Stomach (tissue), 9 donors: ENCODE results near the gene IL1RAPL2. TPM values are rescaled to one million over a fixed set of nuclear protein-coding genes. Genes with fewer than 3 reads are reported as not detected.

Experiments used
- DNase-seq, 2 donors: peaks; one replicate each; pipeline versions ENCODE4 v3.0.0 to v3.0.0-alpha.2; 2013 to 2019
- H3K27ac ChIP-seq, 5 donors: fragments of 200-600 bp in 4 of 5; sonication (generic) in 4 of 5; one replicate each; pipeline ENCODE4 v1.5.1; 2013 to 2019; ENCODE audit warnings: mild to moderate bottlenecking in 1 of 5, moderate library complexity in 1 of 5
- H3K27me3 ChIP-seq, 3 donors: fragments of 200-600 bp; sonication (generic); one replicate each; pipeline ENCODE4 v1.5.1; 2017 to 2019; ENCODE audit warnings: mixed run types in 1 of 3
- H3K36me3 ChIP-seq, 4 donors: fragments of 200-600 bp; sonication (generic); 1 replicate in 3 of 4; 2 replicates in 1 of 4; pipeline ENCODE4 v1.5.1; 2016 to 2019
- H3K4me1 ChIP-seq, 4 donors: fragments of 200-600 bp; sonication (generic); one replicate each; pipeline ENCODE4 v1.5.1; 2016 to 2019
- H3K4me3 ChIP-seq, 4 donors: fragments of 200-600 bp; sonication (generic) in 3 of 4; one replicate each; pipeline ENCODE4 v1.5.1; 2016 to 2019; ENCODE audit warnings: mild to moderate bottlenecking in 1 of 4
- H3K9me3 ChIP-seq, 4 donors: fragments of 200-600 bp; sonication (generic); one replicate each; pipeline ENCODE4 v1.5.1; 2016 to 2019
- EP300 ChIP-seq: sonication (generic); formaldehyde crosslinking; IDR thresholded peaks from one replicate; pipeline ENCODE4 v1.6.1; 2017; ENCODE audit warnings: antibody characterized with exemption
- POLR2A ChIP-seq, 4 donors: fragments of 450-650 bp; IDR thresholded peaks; one replicate each; pipeline ENCODE4 v1.6.1; 2016; ENCODE audit warnings: antibody characterized with exemption in 4 of 4, control low read depth in 2 of 4, mild to moderate bottlenecking in 1 of 4, moderate library complexity in 1 of 4
- POLR2AphosphoS5 ChIP-seq, 3 donors: sonication (generic); formaldehyde crosslinking; IDR thresholded peaks; one replicate each; pipeline ENCODE4 v1.6.1; 2016; ENCODE audit warnings: antibody characterized with exemption in 3 of 3
- WGBS, 5 donors: extraction: QIAGEN DNeasy Blood & Tissue Kit in 3 of 5; methylation state at CpG; one replicate each; pipeline versions ENCODE4 v1.1.5 to v1.1.7; 2013 to 2018; 5-methylcytosine and 5-hydroxymethylcytosine counted together
- intact Hi-C: fragments of 100-400 bp; cut with DNase I; formaldehyde crosslinking; loops from one replicate; pipeline ENCODE4 v1.15.1; 2023; ENCODE audit warnings: low total_unique reads
- polyA plus RNA-seq, 3 donors: library from polyadenylated mRNA; stranded (reverse); fragments of 200-250 nt; gene quantifications; one replicate each; pipeline ENCODE4 v1.2.3, GENCODE V29; 2013
- total RNA-seq, 5 donors: library from RNA; depleted of rRNA; stranded (reverse); fragments of >200 nt; gene quantifications; one replicate each; pipeline versions ENCODE4 v1.1.0 to v1.2.3, GENCODE V29; 2014 to 2016
- TF ChIP-seq, protein P1 (sequence below), 7 experiments: fragments of 450-650 bp in 4 of 7; fragments of 200-600 bp in 3 of 7; sonication (generic) in 3 of 7; IDR thresholded peaks; one replicate each; pipeline ENCODE4 v1.5.1; 2016 to 2019; ENCODE audit warnings: antibody characterized with exemption in 7 of 7, control low read depth in 2 of 7, mild to moderate bottlenecking in 1 of 7
- donor health status: healthy with polysubstance abuse.
- donor health status: Bipolar disorder and iron deficiency.
- donor health status: healthy.

Gene IL1RAPL2
- total and polyA plus RNA-seq, 8 donors: 1.1 TPM; not detected in 7

DNA sequence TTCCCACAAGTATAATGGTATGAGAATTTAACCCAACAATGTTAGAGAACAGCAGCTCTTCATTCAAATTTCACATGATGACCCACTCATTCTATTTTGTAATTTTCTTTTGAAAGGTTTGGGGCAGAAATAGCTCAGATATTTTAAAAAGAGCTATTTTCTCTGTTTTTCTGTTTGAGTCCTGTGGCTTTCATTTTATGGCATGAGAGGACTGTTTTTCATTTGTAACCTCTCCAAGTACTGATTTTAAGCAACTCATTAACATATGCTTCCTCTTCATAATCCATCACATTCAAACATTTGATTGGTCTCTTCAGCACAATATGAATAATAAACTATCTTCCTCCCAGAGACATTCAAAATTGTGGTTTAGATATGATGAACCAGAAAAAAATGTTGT lies 783.5 kb downstream of the IL1RAPL2 start:
- Histone ChIP-seq H3K4me1 (no peaks in the 10 kb centered on the region), H3K4me3 (no peak overlapping the region), H3K27me3 (no peaks in the 10 kb centered on the region), H3K27ac (no peak overlapping the region), H3K36me3 (no peaks in the 10 kb centered on the region), H3K9me3 (peaks cover 0 to 6% (median 2%) of the 10 kb centered on the region in 4 donors)
- TF ChIP-seq EP300 (no peak), POLR2A (IDR thresholded peaks at IDR 0.05) (no peak), POLR2AphosphoS5 (IDR thresholded peaks at IDR 0.05) (no peak)
- TF ChIP-seq, protein P1, sequence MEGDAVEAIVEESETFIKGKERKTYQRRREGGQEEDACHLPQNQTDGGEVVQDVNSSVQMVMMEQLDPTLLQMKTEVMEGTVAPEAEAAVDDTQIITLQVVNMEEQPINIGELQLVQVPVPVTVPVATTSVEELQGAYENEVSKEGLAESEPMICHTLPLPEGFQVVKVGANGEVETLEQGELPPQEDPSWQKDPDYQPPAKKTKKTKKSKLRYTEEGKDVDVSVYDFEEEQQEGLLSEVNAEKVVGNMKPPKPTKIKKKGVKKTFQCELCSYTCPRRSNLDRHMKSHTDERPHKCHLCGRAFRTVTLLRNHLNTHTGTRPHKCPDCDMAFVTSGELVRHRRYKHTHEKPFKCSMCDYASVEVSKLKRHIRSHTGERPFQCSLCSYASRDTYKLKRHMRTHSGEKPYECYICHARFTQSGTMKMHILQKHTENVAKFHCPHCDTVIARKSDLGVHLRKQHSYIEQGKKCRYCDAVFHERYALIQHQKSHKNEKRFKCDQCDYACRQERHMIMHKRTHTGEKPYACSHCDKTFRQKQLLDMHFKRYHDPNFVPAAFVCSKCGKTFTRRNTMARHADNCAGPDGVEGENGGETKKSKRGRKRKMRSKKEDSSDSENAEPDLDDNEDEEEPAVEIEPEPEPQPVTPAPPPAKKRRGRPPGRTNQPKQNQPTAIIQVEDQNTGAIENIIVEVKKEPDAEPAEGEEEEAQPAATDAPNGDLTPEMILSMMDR (IDR thresholded peaks at IDR 0.05): no peak
- intact Hi-C loops: no loop called here
- DNase-seq: no peak

DNA sequence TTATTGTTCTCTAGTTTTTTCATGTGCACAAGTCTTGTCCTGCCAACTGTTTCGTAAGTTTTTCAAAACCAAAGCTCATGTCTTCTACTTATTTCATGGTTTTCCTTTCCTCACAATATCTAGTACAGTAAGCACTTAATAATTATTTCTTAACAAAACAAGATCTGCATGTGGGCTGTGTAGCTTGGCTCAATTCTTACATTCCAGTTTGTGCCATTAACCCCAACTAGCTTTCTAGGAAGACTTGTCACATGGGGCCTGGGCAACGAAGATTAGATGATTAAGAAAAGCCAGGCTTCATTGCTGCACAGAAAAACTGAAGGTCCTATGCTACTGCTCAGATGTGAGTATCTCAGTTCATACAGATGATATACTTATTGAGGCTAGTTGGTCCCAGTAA lies 809.8 kb downstream of the IL1RAPL2 start:
- peak in 1 of 2 donors; percentile 1 for DNase-seq
- 35 to 49% (median 37%) methylated on average over 2 of the region's 2 CpGs for WGBS, 5 donors
- Histone ChIP-seq H3K9me3 (peaks cover 0 to 12% (median 2%) of the 10 kb centered on the region in 4 donors), H3K4me1 (no peaks in the 10 kb centered on the region), H3K27me3 (no peaks in the 10 kb centered on the region), H3K36me3 (no peaks in the 10 kb centered on the region), H3K27ac (no peak overlapping the region), H3K4me3 (no peak overlapping the region)
- TF ChIP-seq EP300 (no peak), POLR2A (IDR thresholded peaks at IDR 0.05) (no peak), POLR2AphosphoS5 (IDR thresholded peaks at IDR 0.05) (no peak)
- TF ChIP-seq, protein P1 (IDR thresholded peaks at IDR 0.05): no peak
- intact Hi-C loops: no loop called here

DNA sequence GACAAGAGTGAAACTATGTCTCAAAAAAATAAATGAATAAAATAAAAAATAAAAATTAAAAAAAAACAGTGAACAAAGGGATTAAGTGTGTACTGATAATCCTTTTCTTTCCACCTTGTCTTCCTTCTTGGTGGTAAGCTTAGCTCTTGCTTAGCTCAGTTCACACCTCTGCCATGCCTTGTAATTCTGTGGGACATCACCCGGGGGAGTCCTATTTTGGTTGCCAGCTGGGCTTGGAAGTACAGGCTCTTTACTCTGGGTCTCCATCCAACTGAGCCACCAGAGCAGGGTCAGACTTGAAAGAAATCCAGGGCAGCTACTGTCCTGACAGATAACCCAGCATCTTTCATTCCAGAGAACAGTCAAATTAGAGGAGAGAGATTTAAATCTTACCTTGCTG lies 858.7 kb downstream of the IL1RAPL2 start:
- Histone ChIP-seq H3K36me3 (no peaks in the 10 kb centered on the region), H3K4me3 (no peak overlapping the region), H3K27ac (no peak overlapping the region), H3K9me3 (no peaks in the 10 kb centered on the region), H3K27me3 (no peaks in the 10 kb centered on the region), H3K4me1 (no peaks in the 10 kb centered on the region)
- TF ChIP-seq, protein P1 (IDR thresholded peaks at IDR 0.05): no peak
- TF ChIP-seq POLR2A (IDR thresholded peaks at IDR 0.05): no peak
- TF ChIP-seq POLR2AphosphoS5 (IDR thresholded peaks at IDR 0.05): no peak
- no peak for TF ChIP-seq EP300
- intact Hi-C loops: no loop called here
- WGBS, 5 donors: 53 to 81% (median 66%) methylated on average over 1 of the region's 1 CpG
- DNase-seq: no peak

DNA sequence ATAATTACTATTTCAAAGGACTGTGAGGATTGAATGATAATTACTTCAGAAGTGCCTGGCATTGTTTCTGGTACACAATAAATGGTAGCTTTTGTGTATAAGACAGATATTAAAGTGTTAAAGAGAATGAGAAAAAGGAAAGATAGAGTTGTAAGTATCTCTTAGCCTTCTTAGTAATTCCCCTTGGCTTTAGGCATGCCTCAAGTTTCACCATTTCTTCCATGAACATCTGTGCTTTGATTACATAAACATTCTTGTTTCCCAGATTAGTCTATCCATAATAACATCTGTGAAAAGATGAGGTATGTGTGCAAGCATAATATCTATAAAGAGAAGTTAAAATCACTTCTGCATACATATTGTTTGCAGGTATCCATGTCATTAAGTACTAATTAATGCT lies 885.4 kb downstream of the IL1RAPL2 start:
- no peak for TF ChIP-seq POLR2A (IDR thresholded peaks at IDR 0.05)
- no peak for TF ChIP-seq EP300
- TF ChIP-seq POLR2AphosphoS5 (IDR thresholded peaks at IDR 0.05): no peak
- TF ChIP-seq, protein P1 (IDR thresholded peaks at IDR 0.05): no peak
- no peak for DNase-seq
- intact Hi-C loops: no loop called here

More for the DNA sequence above, 885.4 kb downstream of the IL1RAPL2 start:
- Histone ChIP-seq H3K36me3 (no peaks in the 10 kb centered on the region), H3K27ac (no peak overlapping the region), H3K4me3 (no peak overlapping the region), H3K9me3 (peaks cover 0 to 6% (median 0%) of the 10 kb centered on the region in 4 donors), H3K27me3 (no peaks in the 10 kb centered on the region), H3K4me1 (no peaks in the 10 kb centered on the region)
